Fibroblast of mammary gland (primary cell): Measurements from ENCODE around the gene CTSF.

Experiments
- DNase-seq: peaks from one replicate; pipeline ENCODE4 v3.0.0-alpha.2; 2010; ENCODE audit warnings: low read depth
- H3K4me3 ChIP-seq: 2 replicates; pipeline ENCODE4 v1.5.1; 2011; ENCODE audit warnings: low read depth, mild to moderate bottlenecking, low read length, moderate library complexity; ENCODE audit not compliant: control insufficient read depth
- TF ChIP-seq, protein P1 (sequence below): conservative IDR thresholded peaks from 2 replicates; pipeline ENCODE4 v1.5.1; 2011; ENCODE audit warnings: low read depth, low read length, inconsistent platforms; ENCODE audit not compliant: control insufficient read depth, insufficient read depth

CTSF gene

DNA sequence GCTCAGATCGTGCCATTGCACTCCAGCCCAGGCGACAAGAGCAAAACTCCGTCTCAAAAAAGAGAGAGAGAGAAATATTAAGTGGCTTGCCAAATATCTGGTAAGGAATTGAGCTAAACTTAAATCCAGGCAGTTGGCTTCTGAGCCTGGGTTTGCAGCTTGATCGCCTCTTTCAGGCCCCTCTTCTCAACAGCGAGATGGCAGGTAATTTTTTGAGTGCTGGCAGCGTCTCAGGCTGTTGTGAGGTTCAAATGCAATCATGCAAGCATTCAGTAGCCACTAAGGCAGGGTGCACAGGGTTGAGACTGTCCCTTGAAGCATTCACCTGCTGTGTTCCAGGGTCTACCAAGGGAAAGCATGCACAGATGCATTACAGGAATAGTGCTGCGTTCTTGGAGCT lies 670 bp upstream of the CTSF start:
- no peak overlapping the region for H3K4me3 ChIP-seq
- DNase-seq: no peak
- TF ChIP-seq, protein P1, sequence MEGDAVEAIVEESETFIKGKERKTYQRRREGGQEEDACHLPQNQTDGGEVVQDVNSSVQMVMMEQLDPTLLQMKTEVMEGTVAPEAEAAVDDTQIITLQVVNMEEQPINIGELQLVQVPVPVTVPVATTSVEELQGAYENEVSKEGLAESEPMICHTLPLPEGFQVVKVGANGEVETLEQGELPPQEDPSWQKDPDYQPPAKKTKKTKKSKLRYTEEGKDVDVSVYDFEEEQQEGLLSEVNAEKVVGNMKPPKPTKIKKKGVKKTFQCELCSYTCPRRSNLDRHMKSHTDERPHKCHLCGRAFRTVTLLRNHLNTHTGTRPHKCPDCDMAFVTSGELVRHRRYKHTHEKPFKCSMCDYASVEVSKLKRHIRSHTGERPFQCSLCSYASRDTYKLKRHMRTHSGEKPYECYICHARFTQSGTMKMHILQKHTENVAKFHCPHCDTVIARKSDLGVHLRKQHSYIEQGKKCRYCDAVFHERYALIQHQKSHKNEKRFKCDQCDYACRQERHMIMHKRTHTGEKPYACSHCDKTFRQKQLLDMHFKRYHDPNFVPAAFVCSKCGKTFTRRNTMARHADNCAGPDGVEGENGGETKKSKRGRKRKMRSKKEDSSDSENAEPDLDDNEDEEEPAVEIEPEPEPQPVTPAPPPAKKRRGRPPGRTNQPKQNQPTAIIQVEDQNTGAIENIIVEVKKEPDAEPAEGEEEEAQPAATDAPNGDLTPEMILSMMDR: no peak

DNA sequence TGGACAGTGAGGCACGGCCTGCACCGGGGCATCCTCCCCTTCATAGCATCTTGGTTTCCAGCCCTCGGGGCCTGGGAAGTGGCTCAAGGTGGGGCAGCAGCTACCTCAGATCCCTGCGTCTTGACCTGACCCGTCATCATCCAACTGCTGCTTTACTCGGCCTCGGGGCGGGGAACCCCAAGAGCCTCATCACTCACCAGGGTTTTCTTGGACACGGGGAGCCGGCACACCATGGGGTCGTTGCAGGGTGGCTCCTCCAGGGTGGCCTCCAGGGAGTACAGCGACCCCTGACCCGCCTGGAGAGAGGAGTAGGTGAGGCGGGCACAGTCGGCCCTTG lies 651 bp downstream of the CTSF start:
- no peak for DNase-seq
- TF ChIP-seq, protein P1: no peak

DNA sequence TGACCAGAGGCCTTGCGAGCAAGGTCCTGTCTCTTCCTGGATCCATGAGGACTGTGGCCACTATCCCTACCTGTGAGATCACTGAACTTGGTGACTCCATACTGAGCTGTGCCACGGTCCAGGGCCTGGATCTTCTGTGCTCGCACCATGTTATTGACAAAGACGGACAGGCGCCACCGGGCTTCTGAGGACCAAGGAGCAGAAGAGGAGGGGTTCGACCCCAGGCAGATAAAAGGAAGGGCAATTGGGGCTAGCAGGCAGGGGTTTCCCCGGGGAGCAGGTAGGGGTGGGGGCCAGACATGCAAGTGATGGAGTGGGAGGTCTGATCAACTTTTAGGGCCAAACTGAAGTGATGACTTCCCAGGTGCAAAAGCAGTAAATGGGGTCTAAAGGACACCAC lies 2.2 kb downstream of the CTSF start:
- H3K4me3 ChIP-seq: no peak overlapping the region
- DNase-seq: no peak
- TF ChIP-seq, protein P1: no peak

More for the DNA sequence above, 651 bp downstream of the CTSF start:
- H3K4me3 ChIP-seq: peak overlapping the region; percentile 26

DNA sequence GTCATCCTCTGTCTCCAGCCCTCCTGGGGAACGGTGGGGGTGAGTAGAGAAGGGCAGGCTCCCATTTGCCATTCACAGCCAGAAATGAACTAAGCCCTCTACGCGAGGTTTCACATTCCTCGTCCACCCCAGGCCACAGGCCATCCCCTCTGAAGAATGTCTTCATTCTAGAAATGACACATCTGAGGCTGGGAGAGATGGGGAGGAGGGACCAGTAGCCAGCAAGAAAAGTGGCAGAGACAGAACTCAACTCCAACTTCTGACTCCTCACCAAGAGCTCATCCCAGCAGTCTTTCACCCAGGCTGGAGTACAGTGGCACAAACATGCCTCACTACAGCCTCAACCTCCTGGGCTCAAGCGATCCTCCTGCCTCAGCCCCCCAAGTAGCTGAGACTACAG lies 3.4 kb downstream of the CTSF start:
- H3K4me3 ChIP-seq: no peak overlapping the region
- TF ChIP-seq, protein P1: no peak

DNA sequence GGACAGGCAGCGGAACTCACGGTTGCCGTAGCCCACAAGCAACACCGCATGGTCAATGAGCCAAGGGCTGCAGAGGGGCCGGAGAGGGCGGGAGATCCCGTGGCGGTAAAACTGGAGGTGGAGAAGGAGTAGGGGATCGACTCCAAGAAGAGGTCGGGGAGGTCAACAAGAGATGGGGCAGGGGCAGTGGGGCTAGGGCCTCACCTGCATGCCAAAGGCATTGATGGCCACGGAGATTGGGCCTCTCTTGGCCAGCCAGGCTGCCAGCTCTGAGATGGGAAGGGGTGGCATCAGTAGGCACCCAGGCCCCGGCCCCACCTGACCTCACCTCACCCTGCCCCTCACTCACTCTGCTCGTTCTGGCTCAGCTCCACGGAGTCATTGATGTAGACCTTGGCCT lies 3.9 kb downstream of the CTSF start:
- no peak for DNase-seq
- no peak overlapping the region for H3K4me3 ChIP-seq
- TF ChIP-seq, protein P1: no peak

More for the DNA sequence above, 3.4 kb downstream of the CTSF start:
- no peak for DNase-seq

DNA sequence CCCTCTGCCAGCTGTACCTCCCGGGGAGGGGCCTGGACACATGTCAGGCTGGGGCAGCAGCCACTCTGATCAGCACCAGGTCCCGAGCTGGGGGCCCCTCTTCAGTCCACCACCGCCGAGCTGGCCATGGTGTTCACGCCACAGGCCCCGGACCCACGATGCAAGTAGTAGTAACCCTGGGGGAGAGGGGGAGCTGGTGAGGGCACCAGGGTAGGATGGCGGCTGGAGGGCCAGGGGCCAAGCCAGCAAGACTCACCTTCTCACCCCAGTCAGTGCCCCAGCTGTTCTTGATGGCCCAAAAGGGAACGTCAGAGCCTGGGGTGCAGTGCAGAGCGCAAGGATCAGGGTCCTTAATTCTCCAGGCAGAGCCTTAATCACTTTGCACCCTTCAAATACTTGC lies 4.6 kb downstream of the CTSF start:
- no peak for DNase-seq
- H3K4me3 ChIP-seq: no peak overlapping the region
- TF ChIP-seq, protein P1: no peak

DNA sequence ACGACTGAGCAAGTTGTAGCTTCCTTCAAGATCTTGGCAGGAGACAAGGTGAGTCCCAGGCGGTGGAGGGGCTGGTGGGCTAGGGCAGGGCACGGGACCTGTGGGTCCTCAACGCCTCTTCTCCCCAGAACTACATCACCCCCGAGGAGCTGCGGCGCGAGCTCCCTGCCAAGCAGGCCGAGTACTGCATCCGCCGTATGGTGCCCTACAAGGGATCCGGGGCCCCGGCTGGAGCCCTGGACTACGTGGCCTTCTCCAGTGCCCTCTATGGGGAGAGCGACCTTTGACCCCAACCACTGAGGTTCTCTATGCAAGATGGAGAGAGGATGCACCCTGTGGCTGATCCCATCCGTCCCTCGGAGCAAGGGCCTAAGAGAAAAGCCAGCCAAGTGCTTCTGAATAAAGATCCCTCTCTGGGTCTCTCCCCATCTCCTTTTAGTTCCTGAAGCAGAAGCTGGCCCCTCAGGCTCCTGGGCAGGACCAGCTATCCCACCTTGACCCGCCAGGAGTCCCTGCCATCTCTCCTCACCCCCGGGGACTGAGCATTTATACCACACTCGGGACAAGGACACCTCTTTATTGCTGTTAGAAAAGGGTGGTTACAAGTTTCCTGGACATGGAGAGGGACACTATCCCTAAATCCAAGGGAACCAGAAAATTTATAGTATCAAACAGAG lies 5.4 kb downstream of the CTSF start:
- no peak for DNase-seq
- H3K4me3 ChIP-seq: no peak overlapping the region
- TF ChIP-seq, protein P1: no peak
